NCI-H510A treated with DMSO at 0.1 percent for 48 hours (cell line): ENCODE results near the gene SLC12A8.
"Not testable (repeated sequence)": the region's sequence is repeated elsewhere in the genome, so short reads cannot be mapped to it uniquely, and the experiment has no call there.

Source experiments
- DNase-seq: peaks from one replicate; lab custom pipeline; 2025; lab: John Stamatoyannopoulos, UW

The SLC12A8 gene

DNA sequence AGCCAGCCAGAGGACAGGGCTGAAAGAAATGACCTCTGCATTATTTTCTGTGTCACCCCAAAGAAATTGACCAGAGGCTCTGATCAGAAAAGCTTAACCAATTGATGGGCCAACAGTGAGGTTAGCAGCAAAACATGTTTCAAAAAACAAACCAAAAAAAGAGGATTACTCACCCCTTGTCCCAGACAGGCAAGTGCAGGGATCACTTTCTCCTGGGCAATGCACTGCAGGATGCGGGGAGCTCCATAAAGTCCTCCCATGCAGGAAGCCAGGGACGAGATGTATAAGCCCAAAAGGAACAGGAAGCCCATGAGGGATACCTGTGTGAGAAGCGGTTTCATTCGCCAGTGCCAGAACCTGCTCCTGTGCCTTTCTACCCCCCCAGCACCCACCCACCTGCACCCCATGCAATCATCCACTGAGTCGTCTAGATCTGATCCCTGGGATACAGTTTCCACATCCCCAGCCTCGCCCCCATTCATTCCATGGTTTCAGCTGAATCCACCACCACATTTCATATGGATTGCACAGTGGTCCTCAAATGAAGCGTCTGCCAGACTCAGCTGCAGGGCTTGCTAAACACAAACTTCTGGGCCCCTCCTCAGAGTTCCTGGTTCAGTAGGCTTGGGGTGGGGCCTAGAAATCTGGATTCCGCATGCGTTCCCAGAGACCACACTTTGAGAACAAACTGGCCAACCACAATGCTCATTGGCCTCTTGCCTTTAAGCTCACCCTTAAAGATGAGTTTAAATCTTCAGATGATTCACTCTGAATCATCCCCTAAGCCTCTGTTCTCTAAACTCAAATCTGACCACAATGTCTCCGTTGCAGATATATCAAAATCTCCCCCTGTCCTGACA lies 102.3 kb downstream of the SLC12A8 start:
- no peak for DNase-seq

DNA sequence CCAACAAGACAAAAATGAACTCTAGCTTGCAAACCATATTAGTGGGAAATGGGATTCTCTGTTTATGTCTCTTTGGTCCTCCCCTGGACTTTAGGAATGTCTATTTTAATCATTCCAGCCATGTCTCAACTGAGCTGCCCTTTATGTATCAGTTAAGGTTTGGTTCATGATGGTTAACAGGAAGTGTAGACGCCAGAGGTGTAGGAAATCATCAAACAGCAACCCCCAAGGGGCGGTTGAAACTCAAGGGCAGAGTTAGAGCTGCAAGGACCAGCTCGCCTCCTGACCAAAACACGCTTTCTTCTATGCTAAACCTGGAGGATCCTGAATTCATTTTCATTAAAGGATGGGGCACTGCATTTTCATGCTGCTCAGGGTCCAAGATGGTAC lies 103.0 kb downstream of the SLC12A8 start:
- DNase-seq = no peak

DNA sequence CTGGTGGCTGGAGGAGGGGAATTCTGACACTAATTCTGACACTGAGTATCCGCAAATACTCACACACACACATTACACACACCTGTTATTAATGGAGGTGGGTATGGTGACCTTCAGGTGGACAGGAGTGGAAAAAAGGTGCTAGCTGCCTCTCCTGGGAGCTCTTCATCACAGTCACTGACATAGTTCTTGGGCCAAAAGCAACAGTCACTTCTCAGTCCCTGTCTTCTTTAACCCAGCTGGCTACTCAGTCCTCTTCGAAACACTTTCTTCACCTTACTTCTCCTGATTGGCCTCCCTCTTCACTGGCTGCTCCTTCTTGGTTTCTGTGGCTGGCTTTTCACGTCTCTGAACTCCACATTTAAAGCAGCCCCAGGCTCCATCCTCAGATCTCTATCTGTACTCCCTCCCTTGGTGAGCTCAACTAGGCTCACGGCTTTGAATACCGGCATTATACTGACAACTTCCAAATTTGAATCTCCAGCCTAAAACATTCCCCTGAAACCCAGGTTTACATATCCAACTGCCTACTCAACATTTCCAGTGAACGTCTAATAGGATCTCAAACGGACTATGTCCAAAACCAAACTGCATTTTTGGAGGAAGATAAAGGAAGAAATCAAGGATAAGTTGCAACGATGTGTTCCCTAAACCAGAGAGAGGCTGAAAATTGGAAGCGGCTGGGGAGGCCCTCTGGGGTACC lies 103.6 kb downstream of the SLC12A8 start:
- no peak for DNase-seq

DNA sequence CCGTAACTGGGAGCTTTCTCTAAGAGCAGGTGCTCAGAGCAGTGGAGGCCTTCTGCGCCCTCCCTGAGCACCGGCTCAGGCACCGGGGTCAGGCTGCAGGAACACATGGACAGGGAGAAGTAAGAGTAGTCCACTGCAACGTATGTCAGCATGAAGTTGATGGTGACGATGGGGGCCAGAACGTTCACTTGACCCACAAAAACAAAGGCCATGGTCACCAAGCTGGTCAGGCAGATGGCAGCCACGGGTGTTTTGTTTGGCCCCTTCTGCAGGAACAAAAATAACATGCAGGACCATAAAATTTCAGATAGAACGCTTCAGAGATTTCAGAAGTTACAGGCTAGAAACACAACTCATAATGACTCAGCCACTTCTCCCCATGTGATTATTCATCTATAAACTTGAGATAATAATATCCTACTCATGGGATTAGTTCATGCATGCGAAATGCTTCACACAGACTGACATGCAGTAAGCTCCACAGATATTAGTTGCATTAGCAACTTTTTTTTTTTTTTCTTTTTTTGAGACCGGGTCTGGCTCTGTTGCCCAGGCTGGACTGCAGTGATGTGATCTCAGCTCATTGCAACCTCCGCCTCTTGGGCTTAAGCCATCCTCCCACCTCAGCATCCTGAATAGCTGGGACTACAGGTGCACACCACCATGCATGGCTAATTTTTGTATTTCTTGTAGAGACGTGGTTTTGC lies 104.5 kb downstream of the SLC12A8 start:
- no peak for DNase-seq

DNA sequence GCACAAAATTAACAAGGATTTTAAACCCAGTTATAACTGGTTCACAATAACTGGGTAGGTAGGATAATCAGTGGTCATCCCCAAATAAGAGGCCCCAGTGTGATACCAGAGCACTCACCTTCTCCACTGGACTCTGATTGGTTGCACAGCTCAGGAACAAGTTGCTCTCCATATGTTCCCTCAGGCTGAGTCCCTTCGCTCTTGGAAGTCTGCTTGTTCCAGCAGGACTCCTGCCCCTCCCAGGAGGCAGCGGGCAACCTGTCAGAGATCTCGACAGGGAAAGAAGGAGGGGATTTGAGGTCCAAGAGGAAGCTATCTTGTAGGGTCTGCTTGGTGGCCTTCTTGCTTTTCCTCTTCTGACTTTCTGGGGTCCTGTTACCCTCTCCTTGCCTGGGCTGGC lies 105.2 kb downstream of the SLC12A8 start:
- DNase-seq = no peak

DNA sequence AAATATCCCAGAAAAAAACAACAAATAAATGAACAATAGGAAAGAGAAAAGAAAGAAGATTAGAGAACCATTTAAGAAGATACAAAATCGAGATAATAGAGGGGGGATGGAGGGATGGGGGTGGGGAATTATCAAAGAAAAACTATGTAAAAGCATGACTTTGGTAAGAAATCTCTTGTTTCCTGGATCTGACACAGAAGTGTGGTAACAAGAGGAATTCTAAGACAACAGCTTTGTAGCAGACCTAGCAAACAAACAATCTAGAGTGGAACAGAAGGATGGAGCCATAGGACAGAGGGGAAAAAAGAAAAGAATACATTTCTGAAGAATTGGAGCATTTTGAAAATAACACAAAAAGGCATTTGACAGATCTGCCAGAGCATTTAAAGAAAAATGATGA lies 107.4 kb downstream of the SLC12A8 start:
- no peak for DNase-seq

DNA sequence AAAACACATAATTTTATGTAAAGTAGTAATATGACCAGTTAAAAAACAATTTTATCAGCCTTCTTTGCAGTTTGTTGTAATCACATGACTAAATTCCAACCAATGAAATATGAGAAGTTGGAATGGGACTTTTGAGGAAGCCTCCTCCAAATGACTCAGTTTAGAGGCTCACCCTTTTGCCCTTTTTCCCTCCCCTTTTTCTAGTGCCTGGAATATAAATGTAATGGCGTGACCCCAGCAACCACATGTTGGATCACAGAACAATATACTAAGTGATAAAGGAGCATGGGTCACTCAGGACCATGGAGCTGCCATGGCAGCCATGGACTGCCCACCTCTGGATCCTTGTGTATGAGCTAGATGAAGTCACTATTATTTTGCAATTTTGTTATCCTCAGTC lies 107.9 kb downstream of the SLC12A8 start:
- no peak for DNase-seq

DNA sequence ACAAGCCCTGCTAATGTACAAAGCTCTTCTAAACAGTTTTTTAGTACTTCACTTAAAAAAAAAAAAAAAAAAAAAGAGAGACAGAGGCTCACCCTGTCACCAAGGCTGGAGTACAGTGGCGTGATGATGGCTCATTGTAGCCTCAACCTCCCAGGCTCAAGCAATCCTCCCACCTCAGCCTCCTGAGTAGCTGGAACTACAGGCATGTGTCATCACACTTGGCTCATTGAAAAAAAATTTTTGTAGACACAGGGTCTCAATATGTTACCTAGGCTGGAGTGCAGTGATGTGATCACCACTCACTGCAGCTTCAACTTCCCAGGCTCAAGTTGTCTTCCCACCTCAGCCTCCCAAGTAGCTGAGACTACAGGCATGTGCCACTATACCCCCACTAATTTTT lies 109.1 kb downstream of the SLC12A8 start:
- no peak for DNase-seq

DNA sequence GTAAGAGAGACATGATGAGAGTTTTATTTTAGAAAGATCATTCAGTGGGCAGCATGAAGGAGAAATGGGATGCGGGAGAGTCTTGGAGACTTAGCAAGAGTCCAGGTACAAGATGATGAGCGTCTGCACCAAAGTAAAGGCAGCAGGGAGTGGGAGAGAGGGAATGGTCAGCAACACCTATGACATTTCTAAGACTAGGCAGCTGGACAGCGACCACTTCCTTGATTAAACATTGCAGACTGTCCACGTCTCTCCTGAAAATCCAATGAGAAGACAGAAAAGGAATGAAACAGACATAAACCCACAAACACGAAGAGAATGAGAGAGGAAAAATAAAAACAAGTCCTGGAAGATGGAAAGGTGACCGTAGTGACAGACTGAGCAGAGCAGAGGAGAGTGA lies 110.1 kb downstream of the SLC12A8 start:
- DNase-seq = no peak

DNA sequence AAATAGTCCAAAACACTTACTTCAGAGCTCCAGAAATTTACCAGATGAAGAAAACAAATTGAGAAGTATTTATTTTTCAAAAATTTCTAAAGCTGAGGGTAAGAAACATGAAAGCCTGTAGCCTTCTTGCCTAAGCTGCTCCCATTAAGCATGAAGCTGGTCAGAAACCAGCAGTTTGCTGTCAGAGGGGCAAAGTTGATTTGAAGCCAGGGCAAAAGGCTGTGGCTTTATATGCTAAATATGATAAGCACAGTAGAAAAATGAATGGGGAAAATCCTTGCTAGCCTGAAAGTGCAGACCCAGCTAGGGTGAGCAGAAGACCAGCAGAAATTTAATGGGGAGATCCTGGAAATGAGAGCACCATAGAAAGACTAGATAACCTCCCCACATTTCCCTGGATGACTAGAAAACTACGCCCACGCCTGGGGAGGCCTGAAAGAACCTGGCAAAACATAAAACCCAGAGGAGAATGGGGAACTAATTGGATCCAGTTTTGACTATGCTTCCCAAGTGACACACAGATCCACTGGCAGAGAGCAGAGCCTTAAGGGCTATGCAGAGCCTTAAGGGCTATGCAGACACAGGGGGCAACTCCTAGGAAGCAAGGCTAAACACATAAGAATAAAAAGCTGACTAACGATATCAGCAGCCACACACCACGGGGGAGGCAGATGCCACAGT lies 113.8 kb downstream of the SLC12A8 start:
- DNase-seq = no peak

DNA sequence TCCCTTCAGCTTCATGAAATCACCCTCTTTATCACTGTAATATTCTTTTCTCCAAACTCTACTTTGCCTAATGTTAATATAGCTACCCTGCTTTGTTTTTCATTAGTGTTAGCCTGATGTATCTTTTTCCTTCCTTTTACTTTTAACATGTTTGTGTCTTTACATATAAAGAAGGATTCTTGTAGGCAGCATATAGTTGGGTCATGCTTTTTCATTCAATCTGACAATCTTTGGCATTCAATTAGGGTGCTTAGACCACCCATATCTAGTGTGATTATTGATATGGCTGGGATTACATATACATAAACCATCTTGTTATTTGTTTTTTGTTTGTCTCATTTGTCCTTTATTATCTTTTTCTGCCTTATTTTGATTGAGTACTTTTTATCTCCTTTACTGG lies 121.9 kb downstream of the SLC12A8 start:
- no peak for DNase-seq

DNA sequence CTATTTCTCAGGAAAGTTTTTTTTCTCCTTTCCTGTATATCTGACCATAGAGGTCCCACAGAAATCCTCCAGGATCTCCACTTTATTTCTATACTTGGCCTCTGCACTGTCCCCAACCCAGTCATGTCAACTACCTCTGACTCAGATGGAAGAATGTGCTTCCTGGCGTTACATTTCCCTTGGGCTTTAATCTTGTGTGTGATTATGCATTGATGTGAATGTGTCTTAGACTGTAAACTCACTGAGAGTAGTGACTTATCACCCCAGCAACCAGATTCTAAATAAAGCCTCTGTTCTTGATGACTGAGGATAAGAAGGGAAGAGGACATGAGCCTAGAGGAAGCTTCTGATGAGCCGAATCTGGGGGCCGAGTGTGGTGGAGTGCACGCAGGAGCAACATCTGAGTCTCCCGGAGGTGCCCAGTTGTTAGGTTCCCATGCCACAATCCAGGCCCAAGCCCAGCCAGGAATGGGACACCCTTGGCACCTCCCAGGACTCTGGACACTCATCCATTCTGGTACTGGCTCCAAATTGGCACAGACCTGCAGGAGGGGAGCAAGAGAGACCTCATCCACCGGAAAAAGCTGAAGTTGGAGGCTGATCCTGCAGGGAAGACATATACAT lies 124.7 kb downstream of the SLC12A8 start:
- DNase-seq = no peak

DNA sequence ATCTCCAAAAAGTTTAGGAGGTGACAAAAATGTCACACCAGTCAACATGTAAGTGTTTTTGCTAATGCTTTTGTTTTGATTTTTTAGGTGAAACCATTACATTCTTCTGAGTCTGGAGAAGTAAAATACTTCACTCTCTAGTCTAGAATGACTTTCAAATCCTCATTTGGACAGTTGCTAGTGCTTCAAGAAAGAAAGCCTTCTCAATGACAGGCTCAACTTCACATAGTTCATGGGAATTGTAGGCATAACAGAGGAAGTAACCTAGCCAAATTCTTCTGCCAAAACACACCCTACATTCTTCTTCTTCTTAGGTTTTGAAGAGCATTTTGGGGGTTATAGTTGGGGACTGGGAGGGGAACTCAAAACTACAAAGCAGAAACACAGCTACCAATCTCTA lies 127.4 kb downstream of the SLC12A8 start:
- no peak for DNase-seq

DNA sequence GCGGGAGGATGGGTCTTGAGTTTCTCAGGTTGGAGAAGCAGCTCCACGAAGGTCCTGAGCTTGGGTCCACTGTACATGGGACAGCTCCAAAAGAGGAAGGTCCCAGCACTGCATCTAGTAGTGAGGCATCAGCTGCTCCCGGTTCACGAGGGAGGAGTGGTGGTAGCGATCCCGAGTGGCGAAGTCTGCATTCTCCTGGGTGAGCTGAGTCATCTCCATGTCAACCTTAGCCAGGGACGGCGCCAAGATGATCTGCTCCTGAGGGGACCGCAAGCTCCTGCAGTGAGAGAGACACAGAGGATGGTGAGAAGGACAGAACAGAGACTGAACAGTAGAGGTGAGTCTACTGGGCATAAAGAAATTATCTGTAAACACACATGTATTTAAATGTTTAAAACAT lies 128.8 kb downstream of the SLC12A8 start:
- DNase-seq = no peak

DNA sequence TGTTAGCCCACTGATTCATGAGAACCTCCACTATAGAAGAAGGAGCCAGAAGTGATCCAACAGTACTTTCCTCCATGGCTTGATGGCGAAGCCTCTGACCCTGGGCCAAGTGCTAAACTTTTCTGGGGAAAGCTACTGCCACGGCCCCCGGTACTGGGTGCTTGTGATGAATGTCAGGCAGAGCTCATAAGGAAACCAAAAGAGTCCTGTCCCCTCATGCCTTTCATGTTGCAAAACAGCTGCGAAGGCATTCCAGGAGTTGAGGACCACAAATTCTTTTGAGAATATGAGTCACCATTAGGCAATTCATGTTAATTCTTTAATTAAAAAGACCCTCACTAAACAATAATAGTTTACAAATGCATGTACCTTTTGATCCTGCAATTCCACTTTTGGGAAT lies 130.2 kb downstream of the SLC12A8 start:
- DNase-seq = not testable (repeated sequence)

DNA sequence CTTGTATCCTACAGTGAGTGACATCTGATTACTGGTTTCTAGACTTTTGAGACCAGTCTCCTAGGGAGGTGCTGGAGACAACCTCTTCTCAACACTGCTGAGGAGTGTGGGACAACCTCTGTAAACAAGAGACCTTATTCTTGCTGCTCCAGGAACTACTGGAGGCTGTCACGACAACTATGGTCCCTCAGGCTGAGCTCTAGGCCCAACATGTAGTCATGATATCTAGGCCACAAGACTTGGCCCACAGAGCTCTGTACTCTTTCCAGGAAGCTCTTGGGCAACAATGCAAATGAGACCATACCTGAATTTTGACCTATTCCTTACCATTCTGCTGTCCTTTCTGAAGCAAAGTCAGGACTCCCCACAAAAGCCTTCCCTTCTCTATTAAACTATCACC lies 132.5 kb downstream of the SLC12A8 start:
- DNase-seq = no peak

DNA sequence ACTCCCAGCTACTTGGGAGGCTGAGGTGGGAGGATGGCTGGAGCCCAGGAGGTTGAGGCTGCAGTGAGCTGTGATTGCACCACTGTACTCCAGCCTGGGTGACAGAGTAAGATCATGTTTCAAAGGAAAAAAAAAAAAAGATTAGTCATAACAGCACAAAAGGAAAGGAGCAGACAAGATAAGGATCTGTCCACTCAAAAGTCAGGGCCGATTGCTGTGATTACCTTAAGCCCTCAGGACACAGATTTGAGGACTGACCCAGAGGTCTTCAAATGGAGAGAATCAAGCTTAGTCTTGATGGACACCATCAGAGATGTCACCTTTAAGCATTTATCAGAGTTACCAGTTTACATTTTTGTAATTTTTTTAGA lies 132.9 kb downstream of the SLC12A8 start:
- no peak for DNase-seq

DNA sequence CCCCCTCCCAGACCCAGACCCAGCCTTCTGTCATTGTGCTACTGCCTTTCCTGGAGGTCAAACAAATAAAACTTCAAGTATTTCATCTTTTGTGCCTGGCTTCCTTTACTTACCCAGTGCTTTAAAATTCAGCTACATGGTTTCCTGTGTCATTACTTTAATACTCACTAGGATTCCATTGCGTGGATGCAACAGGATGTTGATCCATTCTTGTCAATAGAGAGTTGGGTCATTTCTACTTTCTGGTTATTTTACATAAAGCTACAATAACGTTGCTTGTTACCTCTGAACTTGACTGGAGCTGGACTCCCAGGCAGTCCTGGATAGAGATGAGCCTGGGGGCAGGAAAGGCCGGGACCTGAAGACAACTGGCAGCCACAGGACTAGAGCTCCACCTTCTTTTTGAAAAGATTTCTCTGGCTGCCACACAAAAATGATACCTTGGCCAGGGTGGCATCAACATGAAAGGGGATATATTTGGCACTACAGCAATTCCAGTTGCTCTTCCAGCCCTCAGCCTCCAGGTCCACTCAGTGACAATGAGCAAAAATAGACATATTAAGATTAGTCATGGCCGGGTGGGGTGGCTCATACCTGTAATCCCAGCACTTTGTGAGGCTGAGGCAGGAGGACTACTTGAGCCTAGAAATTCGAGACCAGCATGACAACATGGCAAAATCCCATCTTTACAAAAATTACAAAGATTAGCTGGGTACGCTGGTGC lies 133.4 kb downstream of the SLC12A8 start:
- no peak for DNase-seq

DNA sequence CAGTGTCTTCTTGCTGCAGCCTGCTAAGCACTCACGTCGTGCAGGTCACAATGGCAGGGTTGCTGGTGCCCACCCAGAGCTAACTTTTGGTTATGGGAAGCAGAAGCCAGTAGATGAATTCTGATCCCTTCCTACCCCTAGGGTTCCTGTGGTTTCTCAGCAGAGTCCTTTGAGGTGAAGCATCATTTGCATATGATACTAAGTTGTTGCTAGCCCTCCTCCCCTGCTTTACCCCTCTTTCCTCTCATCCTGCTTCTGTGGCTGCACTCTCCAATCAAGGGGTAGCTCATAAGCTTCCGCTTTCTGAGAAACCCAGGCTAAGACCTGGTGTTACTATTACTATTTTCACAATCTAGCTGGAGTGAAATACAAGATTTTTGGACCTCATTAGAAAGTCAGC lies 134.7 kb downstream of the SLC12A8 start:
- DNase-seq = no peak

DNA sequence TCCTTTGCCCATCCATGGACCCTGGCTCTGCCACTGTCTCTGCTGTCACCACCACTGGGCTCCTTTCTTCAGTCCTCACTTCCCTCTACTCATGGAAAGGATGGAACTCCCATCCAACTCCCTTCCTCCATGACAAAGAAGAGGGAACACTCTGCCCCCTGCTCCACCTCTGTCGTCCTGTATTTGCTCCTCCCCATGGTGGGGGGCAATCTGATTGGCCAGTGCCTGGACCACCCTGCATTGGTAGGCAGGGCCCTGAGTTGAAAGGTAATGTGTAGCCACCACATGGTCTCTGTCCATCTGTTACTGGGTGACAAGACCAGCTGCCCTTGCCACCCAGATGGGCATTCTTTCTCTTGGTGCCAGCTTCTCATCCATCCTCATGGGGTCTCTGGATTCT lies 136.1 kb downstream of the SLC12A8 start:
- no peak for DNase-seq

DNA sequence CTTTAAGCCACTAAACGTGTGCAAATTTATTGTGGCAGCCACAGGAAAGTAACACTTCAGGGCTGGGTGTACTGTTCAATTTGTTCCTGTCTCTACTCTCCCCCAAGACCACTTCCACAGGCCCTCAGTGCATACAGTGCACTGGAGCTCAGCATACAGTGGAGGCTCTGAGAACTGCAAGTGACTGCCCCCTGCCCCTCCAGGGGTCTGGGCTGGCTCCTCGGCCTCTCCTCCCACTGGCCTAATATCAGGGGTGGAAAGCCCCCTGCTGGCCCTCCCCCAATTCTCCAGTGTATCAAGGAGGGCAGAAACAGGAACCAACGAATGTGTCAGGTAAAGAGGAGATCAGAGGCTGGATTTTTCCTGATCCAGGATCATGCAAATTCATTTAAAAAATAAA lies 136.8 kb downstream of the SLC12A8 start:
- no peak for DNase-seq
